HG02943 (cell line): ENCODE measurements around the gene TMC8.
"Not testable (repeated sequence)": the region's sequence is repeated elsewhere in the genome, so short reads cannot be mapped to it uniquely, and the experiment has no call there.

Experiments
- ATAC-seq: cut with Tn5 transposase; IDR thresholded peaks from one replicate; pipeline ENCODE4 v1.9.1; 2021; ENCODE audit warnings: mild to moderate bottlenecking, low read depth, moderate library complexity; ENCODE audit not compliant: unreplicated experiment

The TMC8 gene

GRCh38 chr17:78130437-78131101 lies at the start of gene TMC8:
Gene TMC8 (plus strand): TSS chr17:78130771. CDS start chr17:78131589, 818 bp downstream.
- no peak for ATAC-seq

DNA sequence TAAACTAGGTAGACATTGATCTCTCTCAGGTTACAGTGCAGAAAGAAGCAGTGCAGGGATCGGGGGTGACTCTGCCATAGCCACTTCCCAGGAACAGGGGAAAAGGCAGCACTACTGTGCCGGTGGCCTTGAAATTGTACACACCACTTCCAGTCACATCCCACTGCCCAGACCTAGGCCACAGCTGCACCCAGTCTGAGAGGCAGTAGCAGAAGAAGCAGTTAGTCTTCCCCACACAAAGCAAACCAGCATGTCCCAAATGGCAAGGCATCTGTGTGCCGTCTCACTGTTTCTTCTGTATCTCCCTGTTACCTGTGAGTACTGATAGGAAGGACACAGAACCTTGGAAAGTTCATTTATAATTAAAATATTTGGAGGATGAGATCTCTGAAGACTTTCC lies 49.0 kb upstream of the TMC8 start:
- no peak for ATAC-seq

DNA sequence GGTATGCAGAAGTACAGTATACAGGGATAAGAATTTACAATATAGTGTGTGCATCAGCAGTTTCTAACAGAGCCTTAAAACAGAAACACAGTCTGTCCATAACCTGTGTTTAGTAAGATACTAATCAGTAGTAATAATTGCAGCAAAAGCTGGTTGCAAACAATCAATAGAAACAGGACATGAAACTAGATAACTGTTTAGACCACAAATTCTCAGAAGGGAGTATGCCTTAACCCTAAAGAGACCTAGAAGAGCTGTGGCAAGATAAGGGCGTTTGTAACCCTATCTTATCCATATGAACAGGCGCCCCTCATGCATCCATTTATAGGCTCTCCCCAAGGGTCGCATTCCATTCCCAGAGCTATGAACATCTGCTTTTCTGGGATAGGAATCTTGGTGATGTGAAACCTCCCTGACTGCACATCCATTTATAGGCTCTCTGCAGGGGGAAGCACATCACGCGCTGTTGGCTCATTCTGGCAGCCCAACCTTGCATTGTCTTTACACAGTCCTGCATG lies 48.2 kb upstream of the TMC8 start:
- not testable (repeated sequence) for ATAC-seq

DNA sequence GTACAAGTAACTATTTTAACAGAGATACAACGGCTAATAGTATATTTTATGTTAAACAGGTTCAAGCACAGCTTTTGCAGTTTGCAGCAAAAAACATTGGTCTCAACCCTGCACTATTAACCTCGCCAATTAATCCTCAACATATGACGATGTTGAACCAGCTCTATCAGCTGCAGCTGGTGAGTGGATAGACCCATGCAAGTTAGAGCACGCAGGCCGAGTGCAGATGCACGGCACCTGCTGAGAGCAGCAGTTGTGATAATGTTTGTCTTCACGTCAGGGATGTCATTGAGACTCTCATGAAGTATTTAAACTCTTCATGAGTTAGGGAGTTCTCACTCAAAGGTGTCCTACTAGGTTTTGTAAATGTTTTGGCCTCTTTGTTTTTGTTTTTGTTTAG lies 47.6 kb upstream of the TMC8 start:
- no peak for ATAC-seq

DNA sequence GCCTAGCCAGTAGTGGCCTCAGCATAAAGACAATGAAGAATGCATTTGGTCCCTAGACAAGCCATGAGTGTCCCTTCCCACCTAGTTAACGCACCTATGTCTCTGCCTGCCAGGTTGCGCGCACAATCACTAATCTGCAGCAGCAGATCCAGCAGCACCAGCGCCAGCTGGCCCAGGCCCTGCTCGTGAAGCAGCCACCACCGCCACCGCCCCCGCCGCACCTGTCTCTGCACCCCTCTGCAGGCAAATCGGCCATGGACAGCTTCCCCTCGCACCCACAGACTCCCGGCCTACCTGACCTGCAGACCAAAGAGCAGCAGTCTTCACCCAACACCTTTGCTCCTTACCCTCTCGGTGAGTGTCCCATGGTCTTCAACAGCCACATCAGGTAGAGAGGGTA lies 43.8 kb upstream of the TMC8 start:
- ATAC-seq = no peak

DNA sequence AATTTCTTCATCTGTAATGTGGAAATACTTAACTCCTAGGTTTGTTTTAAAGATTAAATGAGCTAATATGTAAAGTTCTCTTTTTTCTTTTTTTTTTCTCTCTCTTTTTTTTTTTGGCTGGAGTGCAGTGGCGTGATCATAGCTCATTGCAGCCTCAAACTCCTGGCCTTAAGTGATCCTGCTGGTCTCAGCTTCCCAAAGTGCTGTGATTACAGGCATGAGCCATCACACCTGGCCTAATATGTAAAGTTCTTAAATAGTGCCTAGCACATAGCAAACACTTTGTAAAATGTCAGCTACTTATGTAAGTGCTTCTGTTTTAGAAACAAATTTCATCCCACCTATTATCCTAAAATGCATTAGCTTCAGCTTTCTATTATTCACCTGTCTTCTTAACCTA lies 42.0 kb upstream of the TMC8 start:
- ATAC-seq = no peak

DNA sequence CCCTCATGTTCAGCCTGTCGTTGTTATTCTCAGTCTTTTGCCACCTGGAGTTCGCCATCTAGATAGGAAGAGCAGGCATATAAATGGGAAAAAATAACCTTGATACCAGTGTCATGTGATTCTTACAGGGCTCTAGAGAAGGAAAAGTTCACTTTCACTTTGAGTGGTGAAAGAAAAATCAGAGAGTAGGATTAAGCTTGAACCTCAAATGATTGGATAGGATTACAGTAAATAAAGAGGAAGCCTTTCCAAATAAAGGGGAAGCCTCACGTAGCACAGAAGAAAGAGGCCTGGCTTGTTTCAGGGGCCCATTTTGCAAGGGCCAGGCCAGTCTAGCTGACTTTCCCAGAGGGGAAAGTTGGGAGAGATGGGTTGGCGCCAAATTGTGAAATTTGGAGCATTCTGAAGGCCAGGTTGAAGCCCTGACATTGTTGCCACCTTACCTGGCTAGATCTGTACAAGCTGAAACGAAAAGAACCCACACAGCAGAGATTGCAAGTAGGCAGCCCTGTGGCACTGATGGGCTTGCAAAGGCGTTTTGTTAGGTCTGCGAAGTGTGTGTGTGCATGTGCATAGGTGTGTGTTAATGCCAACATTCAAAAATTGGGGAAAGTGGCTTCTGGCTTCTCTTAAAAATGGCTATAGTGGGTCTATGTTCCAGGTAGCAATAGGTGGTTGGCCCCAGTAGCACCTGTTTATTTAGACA lies 40.8 kb upstream of the TMC8 start:
- ATAC-seq = no peak

DNA sequence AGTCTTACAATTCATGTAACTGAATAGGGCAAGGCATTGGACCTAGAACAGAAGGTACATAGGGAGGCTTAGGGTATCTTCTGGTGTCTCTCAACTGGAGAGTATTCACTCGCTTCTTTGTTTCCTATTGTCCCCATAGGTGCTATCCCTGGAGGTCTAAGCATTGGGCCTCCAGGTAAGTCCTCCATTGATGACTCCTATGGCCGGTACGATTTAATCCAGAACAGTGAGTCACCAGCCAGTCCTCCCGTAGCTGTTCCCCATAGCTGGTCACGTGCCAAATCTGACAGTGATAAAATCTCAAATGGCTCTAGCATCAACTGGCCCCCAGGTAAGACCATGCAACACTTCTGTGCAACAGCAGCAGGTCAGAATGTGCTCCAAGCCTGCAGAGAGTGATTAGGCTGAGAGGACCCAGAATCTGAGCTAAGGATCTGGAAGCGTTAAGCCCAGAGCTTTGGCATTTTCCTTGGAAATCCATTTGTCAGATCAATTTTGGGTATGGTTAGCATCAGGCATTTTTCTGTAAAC lies 37.7 kb upstream of the TMC8 start:
- no peak for ATAC-seq

DNA sequence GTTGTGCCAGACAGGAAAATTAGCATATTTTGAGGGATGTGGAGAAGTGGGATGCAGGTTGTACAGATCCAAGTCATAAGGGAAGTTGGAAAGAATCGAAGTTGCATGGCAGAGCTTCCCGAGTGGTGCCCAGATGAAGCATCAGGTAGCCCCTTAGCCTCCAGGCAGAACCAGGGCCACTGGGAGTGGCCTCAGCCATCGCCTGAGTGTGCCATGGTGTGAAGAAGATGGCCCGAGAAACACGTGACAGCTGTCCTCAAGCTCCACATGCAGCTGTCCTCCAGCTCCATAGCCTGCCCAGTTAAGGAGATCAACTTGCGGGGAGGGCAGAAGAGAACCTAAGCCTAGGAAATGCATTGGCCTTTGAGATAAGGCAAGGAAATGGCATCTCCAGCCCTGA lies 35.5 kb upstream of the TMC8 start:
- no peak for ATAC-seq

- ATAC-seq = no peak
Observed at GRCh38 chr17:78096093-78096492, 34.5 kb upstream of the TMC8 start.

GRCh38 chr17:78101112-78101511 lies 29.5 kb upstream of the TMC8 start:
- no peak for ATAC-seq

- no peak for ATAC-seq
Observed at GRCh38 chr17:78101542-78101941, 29.0 kb upstream of the TMC8 start.

GRCh38 chr17:78103311-78103710 lies 27.3 kb upstream of the TMC8 start:
- no peak for ATAC-seq

DNA sequence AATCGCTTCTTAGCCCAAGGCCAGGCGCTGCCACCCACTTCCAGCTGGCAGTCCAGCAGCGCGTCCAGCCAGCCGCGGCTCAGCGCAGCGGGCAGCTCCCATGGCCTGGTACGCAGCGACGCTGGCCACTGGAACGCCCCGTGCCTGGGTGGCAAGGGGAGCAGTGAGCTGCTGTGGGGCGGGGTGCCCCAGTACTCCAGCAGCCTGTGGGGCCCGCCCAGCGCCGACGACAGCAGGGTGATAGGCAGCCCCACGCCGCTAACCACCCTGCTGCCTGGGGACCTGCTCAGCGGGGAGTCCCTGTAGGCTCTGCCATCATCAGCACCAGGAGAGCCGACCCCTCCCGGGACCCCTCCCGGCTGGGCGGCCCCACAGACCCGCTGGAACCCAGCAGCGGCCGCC lies 26.0 kb upstream of the TMC8 start:
- no peak for ATAC-seq

DNA sequence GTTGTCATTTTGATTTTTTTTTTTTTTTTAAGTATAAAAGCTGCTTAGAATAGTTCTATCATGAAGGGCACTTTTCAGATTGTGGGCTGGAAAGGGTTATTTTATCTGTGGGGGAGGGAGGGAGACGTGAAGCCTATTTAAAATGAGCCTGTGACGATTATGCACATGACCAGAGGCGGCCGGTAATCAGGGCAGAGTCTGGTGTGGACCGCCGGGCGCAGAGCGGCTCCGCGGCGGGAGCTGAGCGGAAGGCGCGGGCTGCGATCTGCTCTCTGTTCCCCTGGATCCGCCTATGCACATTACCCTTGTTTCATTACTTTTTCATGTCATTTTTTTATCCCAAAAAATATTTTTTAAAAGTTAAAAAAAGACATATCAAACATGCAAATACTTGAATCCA lies 25.5 kb upstream of the TMC8 start:
- no peak for ATAC-seq

- no peak for ATAC-seq
Observed at GRCh38 chr17:78105551-78105950, 25.0 kb upstream of the TMC8 start.

GRCh38 chr17:78106211-78106610 lies 24.4 kb upstream of the TMC8 start:
- ATAC-seq = no peak

DNA sequence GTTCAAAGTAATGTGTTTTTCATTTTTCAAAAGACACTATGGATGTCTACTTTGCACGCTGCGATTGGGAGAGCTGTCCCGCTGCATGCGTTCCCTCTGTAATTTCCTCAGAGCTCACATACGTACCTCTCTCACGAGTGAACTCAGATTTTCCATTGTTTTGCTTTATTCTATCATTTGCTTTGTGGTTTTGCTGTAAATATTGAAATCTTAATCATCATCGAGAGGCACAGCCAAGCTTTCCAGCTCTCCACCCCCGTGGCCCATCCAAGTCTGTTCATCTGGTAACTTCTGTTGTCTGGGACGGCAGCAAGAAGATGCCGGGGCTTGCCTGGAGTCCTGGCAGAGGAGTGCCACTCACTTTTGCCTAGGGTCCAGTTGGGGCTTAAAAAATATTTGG lies 23.1 kb upstream of the TMC8 start:
- no peak for ATAC-seq

GRCh38 chr17:78107976-78108725 lies 22.4 kb upstream of the TMC8 start:
- no peak for ATAC-seq

GRCh38 chr17:78108726-78109488 lies 21.7 kb upstream of the TMC8 start:
- ATAC-seq = no peak

DNA sequence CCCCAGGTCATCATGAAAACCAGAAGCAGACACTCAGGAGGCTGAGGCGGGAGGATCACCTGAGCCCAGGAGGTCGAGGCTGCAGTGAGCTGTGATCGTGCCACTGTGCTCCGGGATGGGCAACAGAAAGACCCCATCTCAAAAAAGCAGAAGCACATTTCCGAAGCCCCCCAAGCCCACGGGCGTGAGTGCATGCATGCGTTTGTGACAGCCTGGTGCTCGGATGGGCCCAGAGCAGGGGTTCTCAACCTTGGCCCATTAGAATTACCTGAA lies 21.1 kb upstream of the TMC8 start:
- ATAC-seq = no peak
